IPS DF 4.7 (cell line): Measurements from ENCODE around the gene TNXB.
"Not testable (repeated sequence)": the region's sequence is repeated elsewhere in the genome, so short reads cannot be mapped to it uniquely, and the experiment has no call there.

ENCODE experiments used
- DNase-seq: peaks from one replicate; pipeline ENCODE4 v3.0.0-alpha.2; 2013; ENCODE audit warnings: low spot score; ENCODE audit errors: extremely low read depth

Gene TNXB

DNA sequence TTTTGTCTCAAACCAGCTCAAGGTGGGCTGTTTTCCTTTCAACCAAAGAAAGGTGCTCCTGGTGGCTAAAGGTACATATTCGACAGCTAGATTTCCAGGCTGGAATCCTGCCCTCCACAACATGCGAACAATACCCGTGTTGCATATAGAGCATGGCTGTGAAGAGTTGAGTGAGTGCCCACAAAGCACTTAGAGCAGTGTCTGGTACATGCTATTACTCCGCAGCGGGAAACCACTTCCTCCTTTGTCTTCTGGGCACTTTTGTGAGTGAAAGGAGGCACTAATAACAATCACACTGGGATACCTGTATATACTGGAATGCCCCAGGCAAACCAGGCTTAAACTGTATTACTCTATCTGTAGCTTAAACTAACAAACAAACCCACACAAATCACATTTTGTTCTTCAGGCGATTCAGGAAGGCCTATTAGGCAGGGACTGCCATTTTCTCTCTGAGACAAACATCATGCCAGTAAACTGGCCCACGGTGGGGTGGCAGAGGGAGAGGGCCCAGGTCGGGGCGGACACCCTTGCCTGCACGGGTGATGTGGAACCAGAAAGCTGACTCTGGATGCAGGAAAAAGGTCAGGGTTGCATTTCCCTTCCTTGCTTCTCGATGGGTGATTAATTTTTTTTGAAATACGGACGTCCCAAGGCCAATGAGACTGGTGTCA is 104.1 kb downstream of the TNXB start:
- not testable (repeated sequence) for DNase-seq

DNA sequence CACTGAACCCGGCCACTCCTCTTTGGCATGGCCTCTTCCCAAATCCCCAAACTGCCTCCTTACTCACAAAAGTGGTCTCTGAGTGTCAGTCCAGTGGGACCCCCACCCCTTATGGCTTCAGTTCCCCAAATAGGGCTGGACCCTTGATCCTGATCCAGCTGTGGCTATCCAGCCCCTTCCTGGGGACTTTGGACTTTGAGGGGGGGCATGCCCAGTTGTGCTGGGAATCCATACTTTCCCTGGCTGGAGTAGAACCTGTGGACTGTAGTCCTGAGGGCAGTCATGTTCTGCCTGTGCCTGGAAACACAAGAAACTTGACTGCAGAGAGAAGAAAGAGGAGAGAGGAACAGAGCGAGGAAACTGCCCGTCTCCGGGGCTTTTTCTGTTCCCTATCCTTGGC is 104.7 kb downstream of the TNXB start:
- DNase-seq = not testable (repeated sequence)

DNA sequence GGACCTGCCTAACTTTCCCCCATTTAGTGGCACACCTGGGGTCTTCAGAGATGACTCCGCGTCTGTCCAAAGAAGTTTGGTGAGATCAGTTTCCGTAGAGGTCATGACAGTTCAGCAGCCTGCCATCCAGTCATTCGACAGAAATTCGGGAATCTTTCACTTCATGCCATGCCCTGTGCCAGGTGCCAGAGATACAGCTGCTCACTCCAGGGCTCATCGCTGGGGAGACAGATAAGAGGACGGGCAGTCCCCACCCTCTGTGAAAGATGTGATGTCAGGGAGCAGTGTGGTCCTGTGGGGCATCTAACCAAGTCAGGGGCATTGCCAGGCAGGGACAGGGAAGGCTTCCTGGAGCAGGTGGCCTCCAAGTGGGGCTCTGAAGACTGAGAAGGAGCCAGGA is 105.8 kb downstream of the TNXB start:
- DNase-seq = not testable (repeated sequence)

DNA sequence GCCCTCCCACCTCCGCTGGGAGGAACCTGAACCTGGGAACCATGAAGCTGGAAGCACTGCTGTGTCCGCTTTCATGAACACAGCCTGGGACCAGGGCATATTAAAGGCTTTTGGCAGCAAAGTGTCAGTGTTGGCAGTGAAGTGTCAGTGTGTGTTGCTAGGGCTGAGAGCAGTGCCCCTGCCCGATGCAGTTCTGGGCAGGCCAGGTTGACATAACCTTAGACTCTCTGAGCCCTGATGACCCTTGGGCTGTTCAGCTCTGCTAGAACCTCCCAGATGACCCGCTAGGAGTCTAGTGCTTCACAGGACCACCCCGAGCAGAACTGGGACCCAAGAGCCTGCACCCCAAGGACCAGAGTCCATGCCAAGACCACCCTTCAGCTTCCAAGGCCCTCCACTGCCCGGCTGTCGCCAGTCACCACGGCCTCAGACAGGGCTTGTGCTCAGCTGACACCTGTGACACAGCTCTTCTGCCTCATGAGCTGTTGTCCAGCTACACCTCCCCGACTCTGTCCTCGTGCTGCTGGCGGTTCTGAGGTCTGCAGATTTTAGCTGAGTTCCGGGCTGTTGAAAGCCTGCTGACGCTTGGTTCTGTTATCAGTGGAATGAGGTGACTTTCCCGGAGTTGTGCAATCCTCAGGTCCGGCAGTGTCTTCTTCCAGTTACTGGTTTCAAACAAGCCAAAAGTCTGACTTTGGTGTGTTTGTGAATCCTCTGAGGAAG is 106.4 kb downstream of the TNXB start:
- not testable (repeated sequence) for DNase-seq

DNA sequence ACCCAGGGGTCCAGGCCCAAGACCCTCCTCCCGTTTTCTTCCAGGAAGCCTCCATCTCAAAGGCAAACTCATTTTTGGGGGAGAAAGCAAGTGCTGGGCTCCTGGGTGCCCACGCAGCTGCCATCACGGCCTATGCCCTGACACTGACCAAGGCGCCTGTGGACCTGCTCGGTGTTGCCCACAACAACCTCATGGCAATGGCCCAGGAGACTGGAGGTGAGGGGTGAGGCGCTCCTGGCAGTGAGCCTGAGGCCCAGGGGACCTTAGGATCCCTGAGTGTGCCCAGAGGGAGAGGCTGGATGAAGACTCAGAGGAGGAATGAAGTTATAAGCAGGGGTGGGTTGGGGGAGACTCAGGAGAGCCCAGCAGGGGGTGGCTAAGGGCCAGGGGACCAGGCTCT is 112.8 kb downstream of the TNXB start:
- not testable (repeated sequence) for DNase-seq

DNA sequence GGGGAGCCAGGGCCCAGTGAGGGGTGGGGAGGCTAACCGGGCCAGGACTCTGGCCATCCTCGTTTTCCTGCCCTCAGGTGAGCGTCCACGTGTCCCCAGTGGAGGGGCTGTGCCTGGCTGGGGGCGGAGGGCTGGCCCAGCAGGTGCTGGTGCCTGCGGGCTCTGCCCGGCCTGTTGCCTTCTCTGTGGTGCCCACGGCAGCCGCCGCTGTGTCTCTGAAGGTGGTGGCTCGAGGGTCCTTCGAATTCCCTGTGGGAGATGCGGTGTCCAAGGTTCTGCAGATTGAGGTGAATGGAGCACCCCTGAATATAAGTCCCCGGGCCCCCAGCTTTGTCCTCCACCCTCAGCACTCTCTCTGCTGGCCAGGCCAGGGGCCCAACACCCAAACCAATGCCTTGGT is 114.7 kb downstream of the TNXB start:
- DNase-seq = not testable (repeated sequence)
